Astrocyte (in vitro differentiated cells and primary cell): Measurements from ENCODE around the gene MOB3A. TPM values are rescaled to one million over a fixed set of nuclear protein-coding genes. Genes with fewer than 3 reads are reported as not detected.

ENCODE experiments used
- DNase-seq: peaks from one replicate; pipeline ENCODE4 v3.0.0-alpha.2; 2010; ENCODE audit warnings: low read depth
- FAIRE-seq: peaks from 2 replicates; lab custom pipeline; 2011; peaks lifted over from hg19 to GRCh38; lab: Jason Lieb, UNC
- H2AFZ ChIP-seq: 2 replicates; pipeline ENCODE4 v1.6.0; 2012; ENCODE audit warnings: low read depth, low read length, inconsistent platforms
- H3K27ac ChIP-seq: 2 replicates; pipeline ENCODE4 v1.5.1; 2011; ENCODE audit warnings: low read depth, low read length, inconsistent platforms
- H3K27me3 ChIP-seq: 2 replicates; pipeline ENCODE4 v1.6.0; 2011; ENCODE audit warnings: low read length, inconsistent platforms; ENCODE audit not compliant: insufficient read depth
- H3K36me3 ChIP-seq: 2 replicates; pipeline ENCODE4 v1.5.1; 2011; ENCODE audit warnings: low read length, inconsistent platforms; ENCODE audit not compliant: insufficient read depth
- H3K4me1 ChIP-seq: 2 replicates; pipeline ENCODE4 v1.5.1; 2011; ENCODE audit warnings: low read length, inconsistent platforms; ENCODE audit not compliant: insufficient read depth
- H3K4me2 ChIP-seq: 2 replicates; pipeline ENCODE4 v1.6.0; 2012; ENCODE audit warnings: low read length, inconsistent platforms
- H3K4me3 ChIP-seq: 2 replicates; pipeline ENCODE4 v1.5.1; 2011; ENCODE audit warnings: low read depth, mild to moderate bottlenecking, low read length, inconsistent platforms; ENCODE audit not compliant: insufficient read depth
- H3K79me2 ChIP-seq: 2 replicates; pipeline ENCODE4 v1.6.0; 2012; ENCODE audit warnings: mild to moderate bottlenecking, low read length, inconsistent platforms; ENCODE audit not compliant: insufficient read depth
- H3K9ac ChIP-seq: 2 replicates; pipeline ENCODE4 v1.6.0; 2012; ENCODE audit warnings: mild to moderate bottlenecking, low read length, inconsistent platforms
- H3K9me3 ChIP-seq: 2 replicates; pipeline ENCODE4 v1.5.1; 2012; ENCODE audit warnings: low read depth, mild to moderate bottlenecking, low read length, inconsistent platforms; ENCODE audit not compliant: insufficient read depth
- H4K20me1 ChIP-seq: 2 replicates; pipeline ENCODE4 v1.6.0; 2012; ENCODE audit warnings: low read length, inconsistent platforms; ENCODE audit not compliant: insufficient read depth
- H3K27ac Mint-ChIP-seq: one replicate; pipeline ENCODE4 v1.8.0; 2021; ENCODE audit warnings: mild to moderate bottlenecking, mixed read lengths; ENCODE audit not compliant: unreplicated experiment
- H3K27me3 Mint-ChIP-seq: one replicate; pipeline ENCODE4 v1.8.0; 2021; ENCODE audit warnings: low read depth, mixed read lengths; ENCODE audit not compliant: unreplicated experiment
- H3K36me3 Mint-ChIP-seq: one replicate; pipeline ENCODE4 v1.8.0; 2021; ENCODE audit warnings: low read depth, mixed read lengths; ENCODE audit not compliant: unreplicated experiment
- H3K4me1 Mint-ChIP-seq: one replicate; pipeline ENCODE4 v1.8.0; 2021; ENCODE audit warnings: low read depth, mixed read lengths; ENCODE audit not compliant: unreplicated experiment
- H3K4me3 Mint-ChIP-seq: one replicate; pipeline ENCODE4 v1.8.0; 2021; ENCODE audit warnings: mild to moderate bottlenecking, moderate library complexity, mixed read lengths; ENCODE audit not compliant: unreplicated experiment
- H3K9me3 Mint-ChIP-seq: one replicate; pipeline ENCODE4 v1.8.0; 2021; ENCODE audit warnings: mild to moderate bottlenecking, mixed read lengths; ENCODE audit not compliant: unreplicated experiment
- CTCF ChIP-seq: IDR thresholded peaks from 2 replicates; pipeline ENCODE4 v1.5.1; 2011; ENCODE audit warnings: low read depth, mild to moderate bottlenecking, inconsistent platforms, low read length, moderate library complexity; ENCODE audit not compliant: insufficient read depth
- EZH2 ChIP-seq: IDR thresholded peaks from 2 replicates; pipeline ENCODE4 v1.6.1; 2012; ENCODE audit warnings: mild to moderate bottlenecking, low read length, inconsistent platforms; ENCODE audit not compliant: insufficient read depth
- total RNA-seq: library from RNA; stranded (reverse); gene quantifications from 2 replicates; pipeline ENCODE4 v1.2.1, GENCODE V29; 2021

Gene MOB3A
- total RNA-seq, 1 donor from 2014 or later = 45.3 TPM

- H2AFZ ChIP-seq = no peak overlapping the region
- H3K27ac ChIP-seq = no peak overlapping the region
- H3K27me3 Mint-ChIP-seq = no peaks in the 10 kb centered on the region
- H3K9ac ChIP-seq = no peak overlapping the region
- H3K36me3 ChIP-seq = peaks cover 15% of the 10 kb centered on the region
- peaks cover 5% of the 10 kb centered on the region for H3K4me1 Mint-ChIP-seq
- peaks cover 10% of the 10 kb centered on the region for H3K4me1 ChIP-seq
- no peaks in the 10 kb centered on the region for H3K9me3 ChIP-seq
- H3K36me3 Mint-ChIP-seq = peaks cover 15% of the 10 kb centered on the region
- no peak overlapping the region for H3K27ac Mint-ChIP-seq
- no peak for DNase-seq
- H3K9me3 Mint-ChIP-seq = no peaks in the 10 kb centered on the region
- no peaks in the 10 kb centered on the region for H3K27me3 ChIP-seq
- FAIRE-seq = no peak
- peaks cover 9% of the 10 kb centered on the region for H3K79me2 ChIP-seq
- no peak for TF ChIP-seq EZH2
- no peak overlapping the region for H3K4me2 ChIP-seq
- H3K4me3 ChIP-seq = no peak overlapping the region
- peaks cover 78% of the 10 kb centered on the region for H4K20me1 ChIP-seq
- H3K4me3 Mint-ChIP-seq = no peak overlapping the region
These were observed 19.8 kb upstream of the MOB3A start for GRCh38 chr19:2115911-2116426.

GRCh38 chr19:2115324-2115723 is 19.2 kb upstream of the MOB3A start:
- no peak for FAIRE-seq

GRCh38 chr19:2114821-2115220 is 18.7 kb upstream of the MOB3A start:
- no peak overlapping the region for H3K27ac Mint-ChIP-seq
- no peak overlapping the region for H3K4me3 ChIP-seq
- H3K4me3 Mint-ChIP-seq = no peak overlapping the region
- H3K27ac ChIP-seq = no peak overlapping the region
- H3K79me2 ChIP-seq = peaks cover 9% of the 10 kb centered on the region
- H3K36me3 Mint-ChIP-seq = peaks cover 13% of the 10 kb centered on the region
- no peaks in the 10 kb centered on the region for H3K9me3 ChIP-seq
- FAIRE-seq (no peak), DNase-seq (no peak)
- H3K4me1 Mint-ChIP-seq = peaks cover 5% of the 10 kb centered on the region
- no peaks in the 10 kb centered on the region for H3K27me3 Mint-ChIP-seq
- peaks cover 70% of the 10 kb centered on the region for H4K20me1 ChIP-seq
- H3K27me3 ChIP-seq = no peaks in the 10 kb centered on the region
- no peak overlapping the region for H3K4me2 ChIP-seq
- peaks cover 22% of the 10 kb centered on the region for H3K36me3 ChIP-seq
- H3K9ac ChIP-seq = no peak overlapping the region
- H2AFZ ChIP-seq = no peak overlapping the region
- peaks cover 10% of the 10 kb centered on the region for H3K4me1 ChIP-seq
- no peaks in the 10 kb centered on the region for H3K9me3 Mint-ChIP-seq
- TF ChIP-seq EZH2 (no peak), CTCF (no peak)

More at GRCh38 chr19:2115324-2115723, 19.2 kb upstream of the MOB3A start:
- no peak overlapping the region for H2AFZ ChIP-seq
- peaks cover 9% of the 10 kb centered on the region for H3K79me2 ChIP-seq
- H4K20me1 ChIP-seq = peaks cover 72% of the 10 kb centered on the region
- DNase-seq = no peak
- H3K9ac ChIP-seq = no peak overlapping the region
- TF ChIP-seq EZH2 (no peak), CTCF (no peak)
- no peaks in the 10 kb centered on the region for H3K27me3 ChIP-seq
- Mint-ChIP-seq H3K4me3 (no peak overlapping the region), H3K4me1 (peaks cover 5% of the 10 kb centered on the region), H3K27me3 (no peaks in the 10 kb centered on the region), H3K9me3 (no peaks in the 10 kb centered on the region), H3K27ac (no peak overlapping the region), H3K36me3 (peaks cover 13% of the 10 kb centered on the region)
- peaks cover 18% of the 10 kb centered on the region for H3K36me3 ChIP-seq
- no peak overlapping the region for H3K4me3 ChIP-seq
- H3K27ac ChIP-seq = no peak overlapping the region
- no peak overlapping the region for H3K4me2 ChIP-seq
- H3K9me3 ChIP-seq = no peaks in the 10 kb centered on the region
- peaks cover 10% of the 10 kb centered on the region for H3K4me1 ChIP-seq
